Subcutaneous adipose tissue (tissue), 4 donors: Measurements from ENCODE around the gene ZMYM4. TPM values are rescaled to one million over a fixed set of nuclear protein-coding genes. Genes with fewer than 3 reads are reported as not detected.

ENCODE experiments used
- CTCF ChIP-seq: fragments of 450-650 bp; IDR thresholded peaks from one replicate; pipeline ENCODE4 v1.5.1; 2016; ENCODE audit warnings: low read depth, mild to moderate bottlenecking, control low read depth, antibody characterized with exemption, moderate library complexity
- total RNA-seq, 4 donors: library from RNA; depleted of rRNA; stranded (reverse); fragments of >200 nt; gene quantifications; one replicate each; pipeline ENCODE4 v1.1.0, GENCODE V29; 2016

The ZMYM4 gene
- total RNA-seq, 4 donors from 2014 or later: 34.9 to 41.0 (median 39.5) TPM

- TF ChIP-seq CTCF: no peak
These were observed 117.8 kb downstream of the ZMYM4 start for GRCh38 chr1:35386290-35386689.

GRCh38 chr1:35386959-35387358 is 118.5 kb downstream of the ZMYM4 start:
- TF ChIP-seq CTCF: no peak

- no peak for TF ChIP-seq CTCF
These were observed 122.3 kb downstream of the ZMYM4 start for GRCh38 chr1:35390600-35391494.

GRCh38 chr1:35394386-35394785 is 125.9 kb downstream of the ZMYM4 start:
- TF ChIP-seq CTCF: no peak

- TF ChIP-seq CTCF: no peak
These were observed 130.2 kb downstream of the ZMYM4 start for GRCh38 chr1:35398739-35399138.

DNA sequence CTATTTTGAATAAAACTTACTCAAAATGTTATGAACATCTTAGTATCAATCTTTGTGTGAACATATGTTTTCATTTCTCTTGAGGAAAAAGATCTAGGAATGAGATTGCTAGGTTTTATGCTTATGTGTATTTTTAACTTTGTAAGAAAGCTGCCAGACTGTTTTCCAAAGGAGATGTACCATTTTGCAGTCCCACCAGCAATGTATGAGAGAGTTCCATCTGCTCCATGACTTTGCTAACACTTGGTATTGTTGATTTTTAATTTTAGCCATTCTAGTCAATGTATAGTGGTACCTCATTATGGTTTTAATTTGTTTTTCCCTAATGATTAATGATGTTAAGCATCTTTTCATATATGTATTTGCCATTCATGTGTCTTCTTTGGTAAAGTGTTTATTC is 132.5 kb downstream of the ZMYM4 start:
- TF ChIP-seq CTCF: no peak

GRCh38 chr1:35406103-35406502 is 137.6 kb downstream of the ZMYM4 start:
- no peak for TF ChIP-seq CTCF
